HG03039 (cell line): ENCODE results near the gene CBX3.
"Not testable (repeated sequence)": the region's sequence is repeated elsewhere in the genome, so short reads cannot be mapped to it uniquely, and the experiment has no call there.

ENCODE experiments used
- ATAC-seq: cut with Tn5 transposase; IDR thresholded peaks from one replicate; pipeline ENCODE4 v1.9.1; 2021; ENCODE audit warnings: mild to moderate bottlenecking, moderate library complexity; ENCODE audit not compliant: unreplicated experiment

CBX3 gene

GRCh38 chr7:26187380-26188205 lies 14.0 kb upstream of the CBX3 start:
- ATAC-seq, result no peak

- no peak for ATAC-seq
These were observed 13.2 kb upstream of the CBX3 start for GRCh38 chr7:26188206-26188956.

- no peak for ATAC-seq
These were observed 12.5 kb upstream of the CBX3 start for GRCh38 chr7:26188957-26189541.

GRCh38 chr7:26189697-26190096 lies 11.8 kb upstream of the CBX3 start:
- ATAC-seq, result no peak

- ATAC-seq, result no peak
These were observed 11.1 kb upstream of the CBX3 start for GRCh38 chr7:26190417-26190869.

- no peak for ATAC-seq
These were observed 10.1 kb upstream of the CBX3 start for GRCh38 chr7:26191233-26191973.

DNA sequence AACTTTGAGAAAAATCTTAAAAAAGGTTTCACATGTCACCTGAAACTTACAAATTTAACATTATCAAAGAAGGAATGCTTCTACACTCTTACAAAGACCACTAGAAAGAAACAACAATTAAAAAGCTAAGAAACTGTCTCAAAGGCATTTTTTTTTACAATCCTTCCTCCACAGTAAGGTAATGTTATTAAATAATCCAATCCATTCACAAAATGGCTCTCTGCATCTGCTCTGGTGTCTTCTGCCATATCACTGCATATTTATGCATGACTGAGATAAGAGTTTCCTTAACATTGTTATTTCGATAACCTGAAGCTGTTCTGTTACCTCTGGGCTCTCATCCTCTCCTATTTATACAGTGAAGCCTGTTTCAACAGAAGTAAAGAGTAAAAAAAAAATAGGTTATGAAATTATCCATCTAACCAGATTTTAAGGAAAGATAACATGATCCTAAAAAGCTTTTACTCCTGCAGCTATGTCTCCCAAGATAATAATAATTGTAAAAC lies 9.5 kb upstream of the CBX3 start:
- no peak for ATAC-seq

DNA sequence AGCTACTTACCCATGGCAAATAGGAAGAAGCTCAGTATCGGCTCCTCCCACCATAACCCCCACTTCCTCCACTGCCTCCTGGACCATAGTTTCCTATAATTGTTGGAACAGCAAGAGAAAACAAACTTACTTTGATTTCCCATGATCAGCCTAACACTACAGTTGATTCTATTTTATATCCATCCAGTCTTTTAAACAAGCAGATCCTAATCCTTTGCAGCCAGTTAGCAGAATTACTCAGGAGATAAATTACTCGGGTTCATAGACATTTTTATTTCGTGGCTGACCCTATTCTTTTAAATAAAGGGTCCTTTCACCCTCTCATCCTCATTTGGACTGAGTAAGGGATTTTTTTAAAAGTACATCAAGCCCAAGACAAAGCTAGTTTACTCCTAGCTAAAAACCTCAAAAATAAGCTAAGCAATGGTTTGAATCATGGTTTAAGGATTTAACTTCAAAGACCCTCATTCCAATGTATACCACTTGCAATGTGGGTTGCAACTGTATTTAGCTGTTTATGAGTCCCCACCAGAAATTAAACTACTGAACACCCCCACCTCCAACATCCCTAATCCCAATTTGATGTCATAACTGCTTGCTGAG lies 9.0 kb upstream of the CBX3 start:
- no peak for ATAC-seq

GRCh38 chr7:26193432-26194207 lies 7.9 kb upstream of the CBX3 start:
- no peak for ATAC-seq

DNA sequence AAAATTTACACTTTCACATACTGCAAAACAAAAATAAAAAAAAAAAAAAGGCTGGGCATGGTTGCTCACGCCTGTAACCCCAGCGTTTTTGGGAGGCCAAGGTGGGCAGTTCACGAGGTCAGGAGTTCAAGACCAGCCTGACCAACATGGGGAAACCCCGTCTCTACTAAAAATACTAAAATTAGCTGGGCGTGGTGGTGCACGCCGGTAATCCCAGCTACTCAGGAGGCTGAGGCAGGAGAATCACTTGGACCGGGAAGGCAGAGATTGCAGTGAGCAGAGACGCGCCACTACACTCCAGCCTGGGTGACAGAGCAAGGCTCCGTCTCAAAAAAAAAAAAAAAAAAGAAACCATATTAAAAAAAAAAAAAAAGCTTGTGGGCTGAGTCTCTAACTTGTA lies 6.8 kb upstream of the CBX3 start:
- ATAC-seq, result not testable (repeated sequence)

- ATAC-seq, result no peak
These were observed 6.4 kb upstream of the CBX3 start for GRCh38 chr7:26195182-26195581.

- ATAC-seq, result no peak
These were observed 5.5 kb upstream of the CBX3 start for GRCh38 chr7:26195867-26196657.

- ATAC-seq, result no peak
These were observed 4.1 kb upstream of the CBX3 start for GRCh38 chr7:26197153-26198115.

DNA sequence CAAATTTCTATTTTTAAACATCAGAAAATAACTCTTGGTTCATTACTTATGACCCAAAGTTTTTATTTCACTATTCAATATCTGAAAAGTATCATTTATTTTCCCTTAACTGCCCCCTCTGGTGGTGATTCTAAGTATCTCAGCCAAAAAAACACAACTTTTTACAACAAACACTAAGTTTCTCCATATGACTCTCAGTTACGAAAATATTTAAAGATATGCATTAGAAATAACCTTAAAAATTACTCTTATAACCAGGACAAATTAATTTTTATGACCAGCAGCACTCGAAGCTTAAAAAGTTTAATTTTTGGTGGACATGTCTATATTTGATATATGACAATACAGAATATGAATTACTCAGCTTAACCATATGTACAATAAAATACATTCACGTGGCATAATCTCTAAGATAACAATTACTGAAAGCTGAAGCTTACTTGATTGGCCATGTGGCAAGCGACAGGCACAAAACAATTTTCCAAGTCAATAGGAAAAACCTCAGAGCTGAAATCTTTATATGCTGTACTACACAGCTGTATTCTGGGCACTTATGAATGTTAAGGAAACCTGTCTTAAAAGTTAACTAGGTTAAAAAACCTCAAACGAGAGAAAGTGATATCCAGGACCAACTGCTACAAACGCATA lies 3.3 kb upstream of the CBX3 start:
- ATAC-seq, result no peak

DNA sequence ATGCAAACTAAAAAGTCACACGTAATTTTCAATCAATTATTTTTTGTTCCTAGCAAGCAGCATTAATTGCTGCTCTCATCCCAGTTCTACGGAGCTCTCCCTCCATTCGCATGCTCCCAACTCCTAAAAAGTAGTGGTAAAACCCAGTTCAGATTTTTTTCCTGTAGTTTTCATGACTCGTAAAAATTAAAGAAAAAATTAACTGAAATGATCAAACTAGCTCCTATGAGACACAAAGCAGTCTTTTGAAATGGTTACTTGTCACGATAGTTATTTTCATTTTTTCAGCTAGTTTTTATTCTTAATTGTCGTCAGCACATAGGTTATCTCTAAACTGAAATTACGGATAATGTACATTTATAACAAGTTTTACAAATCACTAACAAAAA lies 2.8 kb upstream of the CBX3 start:
- no peak for ATAC-seq

DNA sequence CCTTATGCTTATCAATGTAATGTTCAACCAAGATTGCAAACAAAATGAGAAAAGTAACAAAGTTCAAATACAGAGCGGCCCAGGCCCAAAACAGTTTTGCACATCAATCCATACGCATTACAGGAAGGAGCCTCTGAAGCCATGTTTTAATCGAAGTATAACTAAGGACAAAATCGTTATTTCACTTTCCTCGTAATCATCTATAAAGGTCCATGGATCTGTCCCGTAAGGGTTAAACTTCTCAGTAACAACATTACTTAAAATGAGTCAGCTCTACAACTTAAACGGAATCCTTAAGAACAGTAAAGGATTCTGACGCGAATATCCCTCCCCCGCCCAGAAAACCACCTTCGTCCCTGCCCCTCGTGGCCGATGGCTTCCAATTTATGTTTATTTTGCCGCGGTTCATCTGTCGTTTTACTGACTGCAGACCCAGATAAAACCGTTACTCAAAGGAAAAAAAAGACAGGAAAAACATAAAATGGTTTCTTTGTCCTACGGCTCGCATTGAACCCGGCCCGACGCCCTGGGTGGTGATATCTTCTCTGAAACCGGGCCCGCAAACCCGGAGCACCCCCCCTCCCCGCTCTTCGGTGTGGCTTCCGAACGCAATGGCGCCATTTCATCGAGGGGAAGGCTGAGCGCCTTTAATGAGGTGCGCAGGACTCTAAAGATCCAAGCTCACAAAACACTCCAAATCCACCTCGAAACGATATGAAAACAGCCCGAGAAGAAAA lies 2.1 kb upstream of the CBX3 start:
- no peak for ATAC-seq

- no peak for ATAC-seq
These were observed 1.5 kb upstream of the CBX3 start for GRCh38 chr7:26200038-26200443.
